PFSK-1 (cell line): ENCODE results near the gene AMIGO2.

ENCODE experiments used
- FOXP2 ChIP-seq: optimal IDR thresholded peaks from 2 replicates; pipeline ENCODE3; 2011; ENCODE audit warnings: borderline replicate concordance, control low read depth, inconsistent platforms; ENCODE audit not compliant: insufficient read depth; ENCODE audit errors: extremely low read length, extremely low read depth
- POLR2AphosphoS5 ChIP-seq: IDR thresholded peaks from 2 replicates; pipeline ENCODE4 v1.6.1; 2012; ENCODE audit warnings: low read depth, mild to moderate bottlenecking, control low read depth, low read length, moderate library complexity
- REST ChIP-seq, 2 experiments: IDR thresholded peaks; 2 replicates each; pipeline versions ENCODE4 v1.6.1 to v1.8.0; 2011 to 2012; ENCODE audit warnings: low read depth in 2 of 2, low read length in 2 of 2, control low read depth in 1 of 2, inconsistent platforms in 1 of 2, mild to moderate bottlenecking in 1 of 2, moderate library complexity in 1 of 2; ENCODE audit not compliant: insufficient read depth in 1 of 2
- SIN3A ChIP-seq: IDR thresholded peaks from 2 replicates; pipeline ENCODE4 v1.6.1; 2012; ENCODE audit warnings: mild to moderate bottlenecking, low read length, moderate library complexity, borderline replicate concordance; ENCODE audit not compliant: insufficient read depth
- TAF1 ChIP-seq: IDR thresholded peaks from 2 replicates; pipeline ENCODE4 v1.6.1; 2012; ENCODE audit warnings: low read length, control low read depth, borderline replicate concordance; ENCODE audit not compliant: insufficient read depth

- TF ChIP-seq TAF1: no peak
- TF ChIP-seq POLR2AphosphoS5: no peak
- TF ChIP-seq REST (IDR thresholded peaks at IDR 0.05; ENCODE audit: insufficient read depth in 1 of 2, low read depth in 2 of 2, low read length in 2 of 2): no peak
- no peak for TF ChIP-seq SIN3A
- TF ChIP-seq FOXP2: no peak
Observed at GRCh38 chr12:47114481-47114892, 34.7 kb upstream of the AMIGO2 start.
